Measurements from ENCODE around the gene ANAPC5.

GRCh38 chr12:121351820-121352681 lies at the start of gene ANAPC5:
- TF ChIP-seq CTCF (IDR thresholded peaks at IDR 0.05), result peak in 1 of 3 donors; percentile 25
- peak; percentile 45 to 85 (median 66) for TF ChIP-seq POLR2AphosphoS5 (IDR thresholded peaks at IDR 0.05)
